GM23338 (cell line): ENCODE data around the gene DRP2.

Source experiments
- CREB1 ChIP-seq: fragments of 250-450 bp; sonication (Bioruptor Pico); IDR thresholded peaks from 2 replicates; pipeline ENCODE4 v1.5.0; 2020; ENCODE audit warnings: low read depth, mild to moderate bottlenecking, moderate library complexity
- CTCF ChIP-seq, 2 experiments: fragments of 200-600 bp in 1 of 2; sonication (generic) in 1 of 2; conservative IDR thresholded peaks; 2 replicates each; pipeline versions ENCODE4 v1.5.1 to v1.6.1; 2016 to 2017; ENCODE audit warnings: antibody characterized with exemption in 2 of 2, low read depth in 2 of 2, mild to moderate bottlenecking in 2 of 2, moderate library complexity in 1 of 2
- EZH2 ChIP-seq: fragments of 200-600 bp; sonication (generic); IDR thresholded peaks from one replicate; pipeline ENCODE4 v1.8.0; 2017; ENCODE audit warnings: antibody characterized with exemption, mild to moderate bottlenecking, low read depth; ENCODE audit not compliant: unreplicated experiment
- POLR2AphosphoS5 ChIP-seq: IDR thresholded peaks from 2 replicates; pipeline ENCODE4 v1.6.1; 2016; ENCODE audit warnings: antibody characterized with exemption, low read depth

GRCh38 chrX:101219116-101219863 is at the start of gene DRP2:
- TF ChIP-seq CTCF (conservative IDR thresholded peaks at IDR 0.05; ENCODE audit: low read depth in 2 of 2) (no peak), CREB1 (CRISPR knock-in tag) (no peak), EZH2 (no peak), POLR2AphosphoS5 (no peak)
